LNCaP clone FGC (cell line): ENCODE results near the gene BCL7B.
"Not testable (repeated sequence)": the region's sequence is repeated elsewhere in the genome, so short reads cannot be mapped to it uniquely, and the experiment has no call there.

Source experiments
- DNase-seq: peaks from one replicate; pipeline ENCODE4 v3.0.0-alpha.2; 2011; ENCODE audit warnings: low read depth
- H3K4me3 ChIP-seq: 2 replicates; pipeline ENCODE4 v1.5.1; 2011; ENCODE audit warnings: mild to moderate bottlenecking, low read depth, low read length, control low read depth
- TF ChIP-seq, protein P1 (sequence below): IDR thresholded peaks from 2 replicates; pipeline ENCODE4 v1.5.1; 2012; ENCODE audit warnings: mild to moderate bottlenecking; ENCODE audit not compliant: control insufficient read depth, insufficient read depth; ENCODE audit errors: extremely low read depth

Gene BCL7B

DNA sequence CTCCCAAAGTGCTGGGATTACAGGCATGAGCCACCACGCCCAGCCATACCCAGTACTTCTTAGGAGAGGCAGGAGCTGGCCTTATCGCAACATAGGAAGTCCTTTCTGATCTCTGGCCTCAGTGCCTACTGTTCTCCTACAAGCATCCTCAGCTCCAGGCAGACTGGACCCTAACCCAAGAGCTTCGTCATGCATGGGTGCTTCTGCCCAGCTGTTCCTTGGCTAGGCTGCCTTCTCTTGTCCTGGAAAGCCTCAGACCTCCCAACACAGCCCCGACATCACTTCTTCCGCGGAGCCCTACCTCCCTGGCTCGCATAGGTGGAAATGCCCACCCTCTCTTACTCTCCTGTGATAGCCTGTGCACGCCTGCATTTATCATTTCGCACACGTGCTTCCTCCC is 15.8 kb downstream of the BCL7B start:
- H3K4me3 ChIP-seq = no peak overlapping the region
- TF ChIP-seq, protein P1, sequence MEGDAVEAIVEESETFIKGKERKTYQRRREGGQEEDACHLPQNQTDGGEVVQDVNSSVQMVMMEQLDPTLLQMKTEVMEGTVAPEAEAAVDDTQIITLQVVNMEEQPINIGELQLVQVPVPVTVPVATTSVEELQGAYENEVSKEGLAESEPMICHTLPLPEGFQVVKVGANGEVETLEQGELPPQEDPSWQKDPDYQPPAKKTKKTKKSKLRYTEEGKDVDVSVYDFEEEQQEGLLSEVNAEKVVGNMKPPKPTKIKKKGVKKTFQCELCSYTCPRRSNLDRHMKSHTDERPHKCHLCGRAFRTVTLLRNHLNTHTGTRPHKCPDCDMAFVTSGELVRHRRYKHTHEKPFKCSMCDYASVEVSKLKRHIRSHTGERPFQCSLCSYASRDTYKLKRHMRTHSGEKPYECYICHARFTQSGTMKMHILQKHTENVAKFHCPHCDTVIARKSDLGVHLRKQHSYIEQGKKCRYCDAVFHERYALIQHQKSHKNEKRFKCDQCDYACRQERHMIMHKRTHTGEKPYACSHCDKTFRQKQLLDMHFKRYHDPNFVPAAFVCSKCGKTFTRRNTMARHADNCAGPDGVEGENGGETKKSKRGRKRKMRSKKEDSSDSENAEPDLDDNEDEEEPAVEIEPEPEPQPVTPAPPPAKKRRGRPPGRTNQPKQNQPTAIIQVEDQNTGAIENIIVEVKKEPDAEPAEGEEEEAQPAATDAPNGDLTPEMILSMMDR = no peak
- DNase-seq = no peak

DNA sequence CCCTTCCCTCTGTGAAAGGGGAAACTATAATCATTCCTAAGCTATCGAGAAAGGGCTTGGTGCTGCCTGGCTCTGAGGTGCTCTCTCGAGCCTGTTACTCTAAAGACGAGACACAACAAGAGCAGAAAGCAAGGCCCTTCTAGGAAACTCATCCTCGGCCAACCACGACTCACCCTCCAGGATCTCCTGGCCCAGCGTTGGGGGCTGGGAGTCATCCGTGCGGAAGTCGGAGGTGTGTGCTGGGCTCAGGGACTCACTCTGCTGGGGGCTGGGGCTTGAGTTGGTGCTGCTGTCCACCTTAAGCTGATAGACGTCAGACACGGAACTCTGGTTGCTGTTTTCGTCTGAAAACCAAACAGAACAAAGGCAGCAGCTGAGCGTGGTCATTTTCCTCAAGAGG is 17.8 kb downstream of the BCL7B start:
- H3K4me3 ChIP-seq = no peak overlapping the region
- no peak for DNase-seq
- TF ChIP-seq, protein P1 = no peak

DNA sequence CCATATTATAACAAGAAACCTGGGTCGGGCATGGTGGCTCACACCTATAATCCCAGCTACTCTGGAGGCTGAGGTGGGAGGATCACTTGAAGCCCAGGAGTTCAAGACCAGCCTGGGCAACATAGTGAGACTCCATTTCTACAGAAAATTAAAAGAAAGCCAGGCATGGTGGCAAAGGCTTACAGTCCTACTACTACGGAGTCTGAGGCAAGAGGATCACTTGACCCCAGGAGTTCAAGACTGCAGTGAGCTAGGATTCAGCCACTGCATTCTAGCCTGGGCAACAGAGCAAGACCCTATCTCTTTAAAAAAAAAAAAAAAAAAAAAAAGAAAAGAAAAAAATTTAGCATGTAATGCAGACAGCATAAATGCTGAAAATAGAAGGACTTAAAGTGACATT is 19.0 kb downstream of the BCL7B start:
- not testable (repeated sequence) for DNase-seq

DNA sequence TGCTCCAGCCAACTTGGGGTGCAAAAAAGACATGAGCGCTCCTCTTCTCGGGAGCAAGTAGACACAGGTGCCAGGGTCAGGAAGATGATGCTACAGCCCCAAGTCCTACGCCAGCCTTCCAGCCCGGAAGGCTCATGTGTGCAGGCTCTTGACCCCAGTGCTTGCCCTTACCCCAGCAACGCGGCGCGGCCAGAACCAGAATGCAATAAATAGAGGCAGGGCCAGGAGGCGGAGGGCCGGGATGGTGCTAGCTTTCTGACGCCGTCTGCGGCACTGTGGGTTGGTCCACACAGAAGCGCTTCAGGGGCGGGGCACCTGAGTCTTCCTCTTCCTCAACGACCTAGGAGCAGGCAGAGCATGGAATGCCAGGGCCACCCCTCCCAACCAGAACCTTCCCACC is 20.4 kb downstream of the BCL7B start:
- TF ChIP-seq, protein P1 = no peak
- H3K4me3 ChIP-seq = no peak overlapping the region
- DNase-seq = no peak

More for the DNA sequence above, 19.0 kb downstream of the BCL7B start:
- H3K4me3 ChIP-seq = not testable (repeated sequence)

DNA sequence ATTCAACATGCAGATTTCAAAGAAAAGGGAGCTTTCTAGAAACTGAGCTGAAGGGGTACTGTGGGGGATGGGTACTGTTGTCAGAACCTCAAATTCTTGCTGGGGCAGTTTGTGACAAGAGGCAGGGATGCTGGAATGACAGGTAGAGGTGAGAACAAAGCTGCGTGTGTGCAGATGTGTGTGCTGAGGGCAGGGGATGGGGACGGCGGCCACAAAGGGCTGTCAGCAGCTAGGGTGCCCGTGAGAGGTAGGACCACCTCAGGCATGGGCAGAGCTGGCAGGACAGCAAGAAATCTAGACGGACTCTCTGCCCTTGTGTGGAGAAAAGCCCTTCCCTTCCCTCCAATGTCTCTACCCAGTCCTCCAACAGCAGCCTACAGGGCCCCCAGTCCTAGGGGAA is 21.0 kb downstream of the BCL7B start:
- TF ChIP-seq, protein P1 = no peak

DNA sequence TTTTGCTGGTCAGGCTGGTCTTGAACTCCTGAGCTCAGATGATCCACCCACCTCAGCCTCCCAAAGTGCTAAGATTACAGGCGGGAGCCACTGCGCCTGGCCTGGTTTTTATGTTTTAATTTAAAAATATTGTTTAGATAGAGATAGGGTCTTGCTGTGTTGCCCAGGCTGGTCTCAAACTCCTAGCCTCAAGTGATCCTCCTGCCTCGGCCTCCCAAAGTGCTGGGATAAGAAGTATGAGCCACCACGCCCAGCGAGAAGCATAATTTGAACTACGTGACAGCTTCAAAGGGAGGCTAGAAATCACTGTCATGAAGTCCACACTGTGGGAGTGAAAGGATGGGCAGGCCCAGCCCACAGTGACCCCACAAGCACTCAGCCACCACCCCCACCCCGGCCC is 21.6 kb downstream of the BCL7B start:
- H3K4me3 ChIP-seq, DNase-seq: not testable (repeated sequence)

More for the DNA sequence above, 21.0 kb downstream of the BCL7B start:
- H3K4me3 ChIP-seq = no peak overlapping the region
- no peak for DNase-seq

DNA sequence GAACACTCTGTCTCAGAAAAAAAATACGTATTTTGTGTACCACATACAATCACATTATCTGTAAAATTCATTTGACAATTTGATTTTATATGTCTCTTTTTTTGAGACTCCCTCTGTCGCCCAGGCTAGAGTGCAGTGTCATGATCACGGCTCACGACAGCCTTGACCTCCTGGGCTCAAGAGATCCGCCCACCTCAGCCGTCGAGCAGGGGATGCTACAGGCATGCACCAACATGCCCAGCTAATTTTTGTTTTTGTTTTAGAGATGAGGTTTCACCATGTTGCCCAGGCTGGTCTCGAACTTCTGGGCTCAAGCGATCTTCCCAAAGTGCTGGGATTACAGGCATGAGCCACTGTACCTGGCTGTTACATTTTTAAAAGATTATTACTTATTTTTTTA is 23.7 kb downstream of the BCL7B start:
- TF ChIP-seq, protein P1 = no peak
- no peak for DNase-seq
- no peak overlapping the region for H3K4me3 ChIP-seq

DNA sequence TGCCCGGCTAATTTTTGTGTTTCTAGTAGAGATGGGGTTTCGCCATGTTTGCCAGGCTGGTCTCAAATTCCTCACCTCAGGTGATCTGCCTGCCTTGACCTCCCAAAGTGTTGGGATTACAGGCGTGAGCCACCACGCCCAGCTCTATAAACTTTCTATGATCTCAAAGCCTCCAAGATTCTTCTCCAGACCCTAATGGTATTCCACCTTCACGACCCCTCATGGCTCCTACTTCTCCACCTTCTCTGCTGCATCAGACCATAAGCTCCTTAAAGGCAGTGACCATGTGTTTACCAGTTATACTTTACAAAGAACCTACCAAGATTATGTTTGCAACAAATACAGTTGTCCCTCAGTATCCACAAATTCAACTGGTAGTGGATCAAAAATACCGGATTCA is 25.3 kb downstream of the BCL7B start:
- H3K4me3 ChIP-seq = no peak overlapping the region
- DNase-seq = no peak

More for the DNA sequence above, 25.3 kb downstream of the BCL7B start:
- TF ChIP-seq, protein P1 = no peak
